Activated T-helper 17 cell treated with anti-CD3 and anti-CD28 coated beads, Interleukin-2, amount 50 U/mL, for 72 hours (primary cell): ENCODE measurements around the gene LYST. TPM values are rescaled to one million over a fixed set of nuclear protein-coding genes. Genes with fewer than 3 reads are reported as not detected.

Experiments used
- ATAC-seq: fragments of 150-1000 bp; cut with Tn5 transposase; replicated peaks from 2 replicates; pipeline ENCODE4 v1.10.0; 2021; ENCODE audit warnings: mild to moderate bottlenecking, moderate library complexity
- H3K27ac Mint-ChIP-seq: one replicate; pipeline ENCODE4 v1.8.0; 2022; ENCODE audit warnings: mixed read lengths
- H3K27me3 Mint-ChIP-seq: one replicate; pipeline ENCODE4 v1.8.0; 2022; ENCODE audit warnings: mixed read lengths
- H3K36me3 Mint-ChIP-seq: one replicate; pipeline ENCODE4 v1.8.0; 2022; ENCODE audit warnings: low read depth, mild to moderate bottlenecking, mixed read lengths
- H3K4me1 Mint-ChIP-seq: one replicate; pipeline ENCODE4 v1.8.0; 2022; ENCODE audit warnings: mixed read lengths
- H3K4me3 Mint-ChIP-seq: one replicate; pipeline ENCODE4 v1.8.0; 2022; ENCODE audit warnings: mild to moderate bottlenecking, mixed read lengths
- H3K9me3 Mint-ChIP-seq: one replicate; pipeline ENCODE4 v1.8.0; 2022; ENCODE audit warnings: mixed read lengths
- total RNA-seq, 2 donors: library from RNA; stranded (reverse); gene quantifications; one replicate each; pipeline ENCODE4 v1.2.3, GENCODE V29; 2022

The LYST gene
- total RNA-seq, 2 donors from 2014 or later: 19.8 to 41.2 TPM

DNA sequence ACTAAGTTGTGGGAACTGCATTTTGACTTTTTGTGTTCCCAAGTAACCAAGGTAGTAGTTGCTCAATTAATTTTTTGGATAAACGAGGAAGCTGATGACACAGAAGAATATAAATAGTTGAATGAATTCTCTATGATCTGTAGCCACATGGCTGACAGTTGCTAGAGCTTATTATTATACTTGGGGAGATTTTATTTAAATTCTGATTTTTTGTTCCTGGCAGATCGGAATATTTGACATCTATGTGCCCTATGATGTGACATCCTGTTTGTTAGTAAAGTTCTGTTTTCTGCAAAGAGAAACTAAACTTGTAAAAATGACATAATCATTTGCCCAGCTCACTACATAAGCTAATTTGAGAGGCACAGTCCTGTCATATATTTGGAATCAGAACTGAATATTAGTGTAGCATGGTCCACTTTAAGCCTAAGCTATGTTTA lies 9.7 kb upstream of the LYST start:
- Mint-ChIP-seq H3K4me3 (peak overlapping the region; percentile 63), H3K9me3 (no peaks in the 10 kb centered on the region), H3K27me3 (no peaks in the 10 kb centered on the region), H3K36me3 (peaks cover 6% of the 10 kb centered on the region), H3K27ac (peak overlapping the region; percentile 90), H3K4me1 (peaks cover 45% of the 10 kb centered on the region)
- peak; percentile 53 for ATAC-seq

DNA sequence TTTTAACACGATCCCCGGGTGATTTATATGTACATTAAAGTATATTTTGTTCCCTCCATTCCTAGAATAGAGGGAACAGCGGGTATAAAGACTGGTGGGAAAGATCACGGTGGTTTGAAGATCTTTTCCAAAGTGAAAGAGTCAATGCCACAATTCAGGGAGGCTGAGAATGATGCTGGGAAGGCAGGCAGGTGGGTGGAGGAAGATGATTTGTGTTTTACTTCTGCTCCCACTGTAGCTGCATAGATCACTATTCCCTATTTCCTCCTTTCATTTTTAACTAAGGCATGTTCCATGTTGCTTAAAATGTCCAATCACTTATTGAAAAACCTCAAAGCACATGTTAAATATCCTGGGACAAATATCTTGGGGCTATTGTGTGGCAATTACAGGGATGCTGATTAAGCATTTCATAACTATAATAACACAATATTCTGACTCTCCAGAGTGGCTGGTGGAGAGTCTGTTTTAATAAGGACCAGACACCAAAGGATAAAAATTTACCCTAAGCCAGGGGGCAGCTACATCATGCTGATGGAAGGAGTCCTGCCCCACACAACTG lies 8.4 kb upstream of the LYST start:
- H3K27ac Mint-ChIP-seq: peak overlapping the region; percentile 90
- H3K9me3 Mint-ChIP-seq: no peaks in the 10 kb centered on the region
- peaks cover 43% of the 10 kb centered on the region for H3K4me1 Mint-ChIP-seq
- ATAC-seq: no peak
- no peaks in the 10 kb centered on the region for H3K27me3 Mint-ChIP-seq
- peak overlapping the region; percentile 63 for H3K4me3 Mint-ChIP-seq
- peaks cover 6% of the 10 kb centered on the region for H3K36me3 Mint-ChIP-seq

DNA sequence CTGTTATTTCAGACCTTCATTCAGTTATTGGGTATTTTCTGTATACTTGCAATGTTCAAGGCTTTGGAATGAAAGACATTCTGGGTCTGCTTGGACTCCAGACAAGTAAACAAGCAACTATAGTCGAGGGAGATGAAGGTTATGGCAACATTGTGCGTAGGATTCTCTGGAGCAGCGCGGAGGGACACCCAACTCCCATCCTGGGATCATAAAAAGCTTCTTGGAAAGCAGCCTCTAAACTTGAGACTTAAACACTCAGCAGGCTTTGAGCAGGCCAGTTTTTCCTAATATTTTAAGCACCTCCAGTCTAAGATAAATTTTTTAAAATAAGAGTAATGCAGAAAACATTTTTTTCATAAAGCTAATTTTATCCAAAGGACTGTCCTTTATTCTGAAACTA lies 7.6 kb upstream of the LYST start:
- Mint-ChIP-seq H3K27me3 (no peaks in the 10 kb centered on the region), H3K4me1 (peaks cover 41% of the 10 kb centered on the region), H3K4me3 (peak overlapping the region; percentile 63), H3K27ac (peak overlapping the region; percentile 90), H3K36me3 (peaks cover 6% of the 10 kb centered on the region), H3K9me3 (no peaks in the 10 kb centered on the region)
- no peak for ATAC-seq

DNA sequence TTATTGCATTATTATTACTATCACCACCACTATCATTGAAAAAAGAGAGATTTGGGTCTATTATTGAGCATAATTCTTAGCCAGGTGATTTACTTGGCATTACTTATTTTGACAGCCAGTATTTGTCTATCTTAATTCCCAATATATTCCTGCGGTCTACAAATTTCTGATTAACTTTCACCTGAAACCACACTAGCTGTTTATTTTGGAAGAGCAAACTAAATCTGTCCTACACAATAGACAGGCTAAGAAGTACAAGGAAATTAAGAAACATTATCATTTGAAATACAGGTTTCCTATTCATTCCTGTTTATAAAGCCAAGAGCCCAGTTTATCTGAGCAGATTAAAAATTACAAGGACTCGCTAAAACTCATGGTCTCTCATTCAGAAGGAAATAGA lies 6.9 kb upstream of the LYST start:
- H3K27ac Mint-ChIP-seq: peak overlapping the region; percentile 90
- H3K27me3 Mint-ChIP-seq: no peaks in the 10 kb centered on the region
- ATAC-seq: no peak
- peaks cover 41% of the 10 kb centered on the region for H3K4me1 Mint-ChIP-seq
- no peaks in the 10 kb centered on the region for H3K9me3 Mint-ChIP-seq
- peak overlapping the region; percentile 63 for H3K4me3 Mint-ChIP-seq
- H3K36me3 Mint-ChIP-seq: peaks cover 6% of the 10 kb centered on the region

DNA sequence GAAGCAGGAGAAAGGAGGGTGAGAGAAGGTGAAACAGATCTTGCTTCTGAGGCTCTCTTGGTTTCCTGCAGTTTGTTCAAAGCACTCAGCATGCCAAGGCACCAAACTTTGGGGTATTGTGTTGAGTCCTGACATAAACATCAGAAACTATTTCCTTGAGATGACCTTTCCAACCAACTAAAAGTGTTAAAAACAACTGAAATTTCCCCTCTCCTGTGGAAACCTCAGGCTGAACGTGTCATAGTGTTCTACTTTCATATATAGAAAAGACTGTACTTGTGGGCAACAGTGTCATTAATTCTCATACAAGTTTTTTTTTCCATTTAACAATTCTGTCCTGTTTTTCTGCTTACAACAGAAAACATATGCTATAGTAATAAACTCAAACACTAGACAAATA lies 6.3 kb upstream of the LYST start:
- Mint-ChIP-seq H3K4me3 (peak overlapping the region; percentile 63), H3K27me3 (no peaks in the 10 kb centered on the region), H3K9me3 (no peaks in the 10 kb centered on the region), H3K36me3 (peaks cover 6% of the 10 kb centered on the region), H3K27ac (peak overlapping the region; percentile 90), H3K4me1 (peaks cover 43% of the 10 kb centered on the region)
- peak; percentile 76 for ATAC-seq

DNA sequence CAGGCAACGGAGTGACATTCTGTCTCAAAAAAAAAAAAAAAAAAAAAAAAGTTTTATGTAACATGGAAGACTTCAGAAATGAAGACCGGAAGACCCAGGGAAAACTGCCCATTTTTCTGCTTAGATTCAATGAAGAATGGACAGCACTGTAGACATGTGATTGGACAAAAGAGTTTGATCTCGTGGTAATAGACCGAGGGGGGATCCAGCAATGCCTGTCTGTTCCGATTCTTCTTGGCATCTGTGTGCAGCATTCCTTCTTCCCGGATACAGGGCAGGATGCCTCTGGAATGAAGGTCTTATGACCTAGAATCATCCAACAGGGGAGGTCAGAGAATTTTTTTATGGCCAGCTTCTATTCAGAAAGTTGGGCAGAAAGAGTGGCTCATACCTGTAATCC lies 5.6 kb upstream of the LYST start:
- peak overlapping the region; percentile 90 for H3K27ac Mint-ChIP-seq

DNA sequence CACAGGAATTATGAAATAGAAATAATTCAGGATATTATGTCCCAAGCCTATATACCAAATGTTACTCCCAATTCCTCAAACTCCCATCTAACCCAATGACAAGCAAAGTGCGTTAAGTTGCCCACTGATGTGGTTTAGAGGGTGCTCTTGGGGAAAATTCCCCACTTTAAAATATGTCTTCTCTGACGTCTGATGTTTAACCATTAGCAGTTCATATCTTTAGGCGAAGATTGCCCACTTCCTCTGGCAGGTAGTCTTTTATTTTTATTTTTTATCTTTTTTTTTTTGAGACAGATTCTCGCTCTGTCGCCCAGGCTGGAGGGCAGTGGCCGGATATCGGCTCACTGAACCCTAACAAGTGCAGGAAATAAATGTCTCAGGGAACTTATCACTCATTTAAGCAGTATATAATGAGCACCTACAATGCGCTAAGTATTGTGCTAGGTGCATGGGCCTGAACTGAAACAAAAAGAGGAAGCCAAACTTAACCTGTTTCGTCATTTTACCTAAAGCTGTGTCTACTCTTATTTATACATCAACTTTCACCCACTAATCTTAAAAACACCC lies 1.3 kb upstream of the LYST start:
- Mint-ChIP-seq H3K4me3 (peak overlapping the region; percentile 97), H3K4me1 (peaks cover 41% of the 10 kb centered on the region), H3K27me3 (no peaks in the 10 kb centered on the region), H3K27ac (peak overlapping the region; percentile 99), H3K9me3 (no peaks in the 10 kb centered on the region), H3K36me3 (peaks cover 37% of the 10 kb centered on the region)
- peak; percentile 10 for ATAC-seq

More for the DNA sequence above, 5.6 kb upstream of the LYST start:
- peaks cover 6% of the 10 kb centered on the region for H3K36me3 Mint-ChIP-seq
- no peak for ATAC-seq
- peaks cover 48% of the 10 kb centered on the region for H3K4me1 Mint-ChIP-seq
- H3K27me3 Mint-ChIP-seq: no peaks in the 10 kb centered on the region
- H3K9me3 Mint-ChIP-seq: no peaks in the 10 kb centered on the region
- peak overlapping the region; percentile 63 for H3K4me3 Mint-ChIP-seq

DNA sequence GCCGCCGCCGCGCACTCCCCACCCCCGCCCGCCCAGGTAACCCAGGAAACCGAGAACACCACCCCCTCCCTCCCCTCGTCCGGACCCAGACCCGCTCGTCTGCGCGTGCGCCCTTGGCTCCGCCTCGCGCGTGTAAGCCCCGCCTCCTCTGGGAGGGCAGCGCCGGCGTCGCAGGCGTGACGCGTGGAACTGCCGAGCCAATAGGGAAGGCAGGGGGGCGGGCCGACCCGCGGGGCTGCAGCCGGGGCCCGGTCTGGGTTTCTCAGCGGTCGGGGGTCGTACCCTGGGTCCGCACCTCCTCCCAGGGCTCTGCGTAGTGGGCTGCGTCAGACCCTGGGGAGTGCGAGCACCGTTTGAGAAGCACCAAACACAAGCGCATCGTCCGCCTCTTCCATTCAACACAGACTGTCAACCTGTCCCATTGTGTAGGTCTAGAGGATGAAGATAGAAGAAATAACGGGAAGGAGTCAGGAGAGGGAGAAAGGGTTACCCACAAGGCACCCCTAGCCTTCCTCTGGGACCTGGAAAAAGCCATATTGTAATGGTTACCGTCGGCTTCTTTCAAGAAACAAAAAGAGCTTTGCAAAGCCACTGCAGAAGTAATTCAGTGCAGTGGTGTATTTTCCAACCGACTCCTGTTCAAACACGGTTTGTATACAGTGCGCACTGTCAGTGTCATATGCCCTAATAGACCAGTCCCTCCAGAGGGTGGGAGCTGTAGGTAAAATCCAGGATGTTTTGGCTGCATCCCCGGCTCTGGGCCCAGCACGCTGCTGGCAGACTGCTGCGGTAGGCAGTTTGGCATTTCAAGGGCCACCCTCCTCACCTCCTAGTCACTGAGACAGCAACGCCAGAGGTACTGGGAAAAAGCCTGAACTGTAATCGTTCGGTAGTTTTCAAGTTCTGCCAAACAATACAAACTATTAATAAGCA lies 473 bp upstream of the LYST start:
- Mint-ChIP-seq H3K36me3 (peaks cover 33% of the 10 kb centered on the region), H3K4me1 (peaks cover 38% of the 10 kb centered on the region), H3K4me3 (peak overlapping the region; percentile 97), H3K27ac (peak overlapping the region; percentile 99), H3K9me3 (no peaks in the 10 kb centered on the region), H3K27me3 (no peaks in the 10 kb centered on the region)
- peak; percentile 81 for ATAC-seq

DNA sequence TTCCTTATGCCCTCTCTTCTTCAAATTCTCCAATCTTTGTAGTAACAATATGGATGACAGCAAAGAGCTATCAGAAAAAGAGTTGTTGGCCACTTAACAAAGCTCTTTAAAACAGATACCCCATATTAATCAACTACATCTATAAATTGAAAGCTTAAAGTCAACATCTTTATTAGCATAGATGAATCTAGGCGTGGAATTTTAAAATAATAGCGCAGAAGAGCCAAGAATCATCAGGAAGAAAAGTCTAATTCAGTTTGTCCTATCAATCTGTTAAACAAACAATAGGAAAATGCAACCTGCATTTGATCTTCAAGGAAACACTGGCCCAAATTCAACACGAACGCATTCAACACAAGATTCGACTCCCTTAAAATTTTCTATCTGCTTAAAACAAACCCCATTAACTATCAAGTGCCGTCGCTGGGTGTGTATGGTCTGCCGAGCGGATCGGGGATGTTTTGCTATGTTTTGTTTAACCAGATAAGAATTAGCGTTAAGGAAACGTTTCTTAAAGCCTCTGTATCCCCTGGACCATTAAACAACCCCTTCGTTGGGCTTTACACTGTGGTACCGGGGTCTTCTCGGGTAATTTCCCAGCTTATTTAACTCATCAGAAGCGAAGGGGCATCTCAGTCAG lies 1.0 kb downstream of the LYST start:
- Mint-ChIP-seq H3K4me1 (peaks cover 38% of the 10 kb centered on the region), H3K36me3 (peaks cover 33% of the 10 kb centered on the region), H3K27me3 (no peaks in the 10 kb centered on the region), H3K4me3 (peak overlapping the region; percentile 97), H3K9me3 (no peaks in the 10 kb centered on the region), H3K27ac (peak overlapping the region; percentile 99)
- no peak for ATAC-seq

DNA sequence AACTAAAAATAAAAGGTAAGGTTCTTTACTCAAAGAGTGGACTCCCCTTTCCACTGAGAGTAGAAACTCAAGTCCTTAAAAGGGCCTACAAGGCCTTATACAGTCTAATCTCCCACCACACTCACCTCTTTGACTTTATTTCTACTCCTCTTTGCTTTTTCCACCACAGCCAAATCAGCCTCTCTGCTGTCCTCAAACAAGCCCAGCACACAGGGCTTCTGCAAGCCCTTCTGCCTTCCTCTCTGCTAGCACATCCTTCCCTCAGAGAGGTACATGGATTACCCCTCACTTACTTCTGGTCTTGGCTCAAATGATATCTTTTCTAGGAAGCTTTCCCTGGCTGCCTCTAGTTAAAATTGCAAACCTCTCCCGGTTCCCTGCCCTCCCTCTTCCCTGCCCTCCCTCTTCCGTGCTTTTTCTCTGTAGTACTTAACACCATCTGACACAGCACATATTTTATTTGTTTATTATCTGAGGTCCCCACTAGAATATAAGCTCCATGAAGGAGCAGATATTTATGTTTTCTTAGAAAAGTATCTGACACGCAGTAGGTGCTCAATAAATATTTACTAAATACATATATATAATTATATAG lies 1.7 kb downstream of the LYST start:
- Mint-ChIP-seq H3K36me3 (peaks cover 33% of the 10 kb centered on the region), H3K4me1 (peaks cover 38% of the 10 kb centered on the region), H3K4me3 (peak overlapping the region; percentile 97), H3K27me3 (no peaks in the 10 kb centered on the region), H3K9me3 (no peaks in the 10 kb centered on the region), H3K27ac (peak overlapping the region; percentile 99)
- ATAC-seq: no peak

DNA sequence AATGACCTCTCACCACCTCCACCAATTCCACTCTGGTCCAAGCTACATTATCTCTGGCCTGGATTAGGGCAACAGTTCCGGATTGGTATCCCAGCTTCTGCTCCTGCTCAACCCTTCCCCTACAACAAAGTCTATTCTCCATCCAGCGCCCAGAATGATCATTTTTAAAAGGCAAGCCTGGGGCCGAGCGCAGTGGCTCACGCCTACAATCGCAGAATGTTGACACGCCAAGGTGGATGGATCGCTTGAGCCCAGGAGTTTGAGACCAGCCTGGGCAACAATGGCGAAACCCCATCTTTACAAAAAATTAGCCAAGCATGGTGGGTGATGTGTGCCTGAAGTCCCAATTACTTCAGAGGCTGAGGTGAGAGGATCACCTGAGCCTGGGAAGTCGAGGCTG lies 2.2 kb downstream of the LYST start:
- Mint-ChIP-seq H3K9me3 (no peaks in the 10 kb centered on the region), H3K36me3 (peaks cover 33% of the 10 kb centered on the region), H3K27ac (peak overlapping the region; percentile 99), H3K27me3 (no peaks in the 10 kb centered on the region), H3K4me1 (peaks cover 38% of the 10 kb centered on the region), H3K4me3 (peak overlapping the region; percentile 97)
- ATAC-seq: no peak

DNA sequence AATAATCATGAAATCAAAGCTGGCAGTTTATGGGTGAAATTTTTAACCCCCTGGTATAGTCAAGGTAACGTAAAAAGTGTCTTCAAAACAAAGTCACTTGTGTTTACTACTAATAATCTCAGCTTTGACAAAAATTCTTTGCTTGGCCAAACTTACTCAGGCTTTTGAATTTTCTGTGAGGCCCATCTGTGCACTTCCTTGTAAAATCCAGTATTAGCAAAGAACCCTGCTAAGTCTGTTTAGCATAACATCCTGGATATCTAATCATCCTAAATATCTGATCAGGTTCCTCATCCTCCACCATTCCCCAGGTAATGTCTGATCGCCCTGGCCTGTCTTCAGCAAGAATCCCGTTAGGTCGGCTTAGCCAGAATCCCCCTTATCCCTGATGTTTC lies 3.0 kb downstream of the LYST start:
- H3K4me3 Mint-ChIP-seq: peak overlapping the region; percentile 97
- H3K4me1 Mint-ChIP-seq: peaks cover 38% of the 10 kb centered on the region
- H3K36me3 Mint-ChIP-seq: peaks cover 33% of the 10 kb centered on the region
- ATAC-seq: no peak
- H3K9me3 Mint-ChIP-seq: no peaks in the 10 kb centered on the region
- H3K27me3 Mint-ChIP-seq: no peaks in the 10 kb centered on the region
- peak overlapping the region; percentile 99 for H3K27ac Mint-ChIP-seq

DNA sequence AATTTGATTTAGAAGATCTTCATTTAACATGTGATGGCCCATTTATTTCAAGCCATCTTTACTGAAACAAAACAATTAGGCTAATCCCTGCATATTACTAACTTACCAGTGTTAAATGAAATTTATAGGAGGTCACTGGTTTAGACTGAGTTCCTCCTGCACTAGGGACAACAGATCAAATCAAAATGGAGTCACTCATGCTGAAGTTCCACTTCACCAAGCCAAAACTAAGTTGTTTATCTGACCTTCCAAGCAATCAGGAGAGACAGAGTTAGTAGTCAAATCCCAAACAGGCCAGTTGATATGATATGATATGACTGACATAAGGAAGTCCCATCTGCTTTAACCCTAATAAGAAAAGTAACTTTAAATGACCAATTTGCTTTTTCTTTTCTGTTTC lies 4.8 kb downstream of the LYST start:
- Mint-ChIP-seq H3K4me3 (peak overlapping the region; percentile 97), H3K9me3 (no peaks in the 10 kb centered on the region), H3K27ac (no peak overlapping the region), H3K27me3 (no peaks in the 10 kb centered on the region), H3K4me1 (peaks cover 37% of the 10 kb centered on the region), H3K36me3 (peaks cover 33% of the 10 kb centered on the region)
- no peak for ATAC-seq

DNA sequence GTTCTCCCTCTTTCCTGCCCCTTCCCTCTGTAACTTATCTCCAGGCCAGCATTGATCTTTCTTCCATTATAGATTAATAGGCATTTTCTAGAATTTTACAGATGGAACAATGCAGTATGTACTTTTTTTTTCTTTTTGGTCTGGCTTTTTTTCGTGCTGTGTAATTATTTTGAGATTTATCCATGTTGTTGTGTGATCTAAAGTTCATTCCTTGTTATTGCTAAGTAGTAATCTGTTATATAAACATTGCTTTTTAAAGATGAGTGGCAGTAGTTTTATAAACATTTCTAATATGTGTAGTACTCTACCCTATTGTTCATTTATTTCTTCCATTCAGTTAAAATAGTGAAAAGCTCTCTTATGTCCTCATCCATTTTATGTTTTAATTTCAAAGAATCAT lies 5.9 kb downstream of the LYST start:
- H3K4me1 Mint-ChIP-seq: peaks cover 37% of the 10 kb centered on the region
- no peaks in the 10 kb centered on the region for H3K27me3 Mint-ChIP-seq
- H3K27ac Mint-ChIP-seq: no peak overlapping the region
- no peak overlapping the region for H3K4me3 Mint-ChIP-seq
- H3K36me3 Mint-ChIP-seq: peaks cover 27% of the 10 kb centered on the region
- H3K9me3 Mint-ChIP-seq: no peaks in the 10 kb centered on the region
- no peak for ATAC-seq
